Ovary (tissue), 3 donors: ENCODE data around the gene DYNLT4.
"Not testable (repeated sequence)": the region's sequence is repeated elsewhere in the genome, so short reads cannot be mapped to it uniquely, and the experiment has no call there.

Experiments
- POLR2A ChIP-seq: fragments of 450-650 bp; IDR thresholded peaks from one replicate; pipeline ENCODE4 v1.6.1; 2017; ENCODE audit warnings: antibody characterized with exemption, mild to moderate bottlenecking, moderate library complexity
- TF ChIP-seq, protein P1 (sequence below), 3 donors: fragments of 450-650 bp in 2 of 3; fragments of 200-600 bp in 1 of 3; IDR thresholded peaks; one replicate each; pipeline versions ENCODE4 v1.5.1 to v1.8.0; 2016 to 2022; ENCODE audit warnings: antibody characterized with exemption in 3 of 3, mild to moderate bottlenecking in 1 of 3
- donor health status: DM: no; HTN: no; CAD: no.

DNA sequence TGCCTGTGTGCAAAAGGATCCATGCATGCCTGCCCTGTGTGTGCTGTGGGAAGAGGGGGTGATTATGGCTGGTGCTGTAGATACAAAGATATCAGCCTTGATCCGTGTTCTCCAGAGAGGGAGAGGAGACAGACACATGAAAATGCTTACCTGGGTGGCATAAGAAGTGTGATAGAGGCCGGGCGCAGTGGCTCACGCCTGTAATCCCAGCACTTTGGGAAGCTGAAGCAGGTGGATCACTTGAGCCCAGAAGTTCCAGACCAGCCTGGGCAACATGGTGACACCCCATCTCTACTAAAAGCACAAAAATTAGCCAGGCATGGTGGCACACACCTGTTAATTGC, 3.6 kb upstream of the DYNLT4 start:
- TF ChIP-seq POLR2A: not testable (repeated sequence)
- TF ChIP-seq, protein P1, sequence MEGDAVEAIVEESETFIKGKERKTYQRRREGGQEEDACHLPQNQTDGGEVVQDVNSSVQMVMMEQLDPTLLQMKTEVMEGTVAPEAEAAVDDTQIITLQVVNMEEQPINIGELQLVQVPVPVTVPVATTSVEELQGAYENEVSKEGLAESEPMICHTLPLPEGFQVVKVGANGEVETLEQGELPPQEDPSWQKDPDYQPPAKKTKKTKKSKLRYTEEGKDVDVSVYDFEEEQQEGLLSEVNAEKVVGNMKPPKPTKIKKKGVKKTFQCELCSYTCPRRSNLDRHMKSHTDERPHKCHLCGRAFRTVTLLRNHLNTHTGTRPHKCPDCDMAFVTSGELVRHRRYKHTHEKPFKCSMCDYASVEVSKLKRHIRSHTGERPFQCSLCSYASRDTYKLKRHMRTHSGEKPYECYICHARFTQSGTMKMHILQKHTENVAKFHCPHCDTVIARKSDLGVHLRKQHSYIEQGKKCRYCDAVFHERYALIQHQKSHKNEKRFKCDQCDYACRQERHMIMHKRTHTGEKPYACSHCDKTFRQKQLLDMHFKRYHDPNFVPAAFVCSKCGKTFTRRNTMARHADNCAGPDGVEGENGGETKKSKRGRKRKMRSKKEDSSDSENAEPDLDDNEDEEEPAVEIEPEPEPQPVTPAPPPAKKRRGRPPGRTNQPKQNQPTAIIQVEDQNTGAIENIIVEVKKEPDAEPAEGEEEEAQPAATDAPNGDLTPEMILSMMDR (IDR thresholded peaks at IDR 0.05): not testable (repeated sequence)
